Astrocyte (in vitro differentiated cells and primary cell): ENCODE results near the gene USP15. TPM values are rescaled to one million over a fixed set of nuclear protein-coding genes. Genes with fewer than 3 reads are reported as not detected.

Experiments used
- DNase-seq: peaks from one replicate; pipeline ENCODE4 v3.0.0-alpha.2; 2010; ENCODE audit warnings: low read depth
- FAIRE-seq: peaks from 2 replicates; lab custom pipeline; 2011; peaks lifted over from hg19 to GRCh38; lab: Jason Lieb, UNC
- H2AFZ ChIP-seq: 2 replicates; pipeline ENCODE4 v1.6.0; 2012; ENCODE audit warnings: low read depth, low read length, inconsistent platforms
- H3K27ac ChIP-seq: 2 replicates; pipeline ENCODE4 v1.5.1; 2011; ENCODE audit warnings: low read depth, low read length, inconsistent platforms
- H3K27me3 ChIP-seq: 2 replicates; pipeline ENCODE4 v1.6.0; 2011; ENCODE audit warnings: low read length, inconsistent platforms; ENCODE audit not compliant: insufficient read depth
- H3K36me3 ChIP-seq: 2 replicates; pipeline ENCODE4 v1.5.1; 2011; ENCODE audit warnings: low read length, inconsistent platforms; ENCODE audit not compliant: insufficient read depth
- H3K4me1 ChIP-seq: 2 replicates; pipeline ENCODE4 v1.5.1; 2011; ENCODE audit warnings: low read length, inconsistent platforms; ENCODE audit not compliant: insufficient read depth
- H3K4me2 ChIP-seq: 2 replicates; pipeline ENCODE4 v1.6.0; 2012; ENCODE audit warnings: low read length, inconsistent platforms
- H3K4me3 ChIP-seq: 2 replicates; pipeline ENCODE4 v1.5.1; 2011; ENCODE audit warnings: low read depth, mild to moderate bottlenecking, low read length, inconsistent platforms; ENCODE audit not compliant: insufficient read depth
- H3K79me2 ChIP-seq: 2 replicates; pipeline ENCODE4 v1.6.0; 2012; ENCODE audit warnings: mild to moderate bottlenecking, low read length, inconsistent platforms; ENCODE audit not compliant: insufficient read depth
- H3K9ac ChIP-seq: 2 replicates; pipeline ENCODE4 v1.6.0; 2012; ENCODE audit warnings: mild to moderate bottlenecking, low read length, inconsistent platforms
- H3K9me3 ChIP-seq: 2 replicates; pipeline ENCODE4 v1.5.1; 2012; ENCODE audit warnings: low read depth, mild to moderate bottlenecking, low read length, inconsistent platforms; ENCODE audit not compliant: insufficient read depth
- H4K20me1 ChIP-seq: 2 replicates; pipeline ENCODE4 v1.6.0; 2012; ENCODE audit warnings: low read length, inconsistent platforms; ENCODE audit not compliant: insufficient read depth
- H3K27ac Mint-ChIP-seq: one replicate; pipeline ENCODE4 v1.8.0; 2021; ENCODE audit warnings: mild to moderate bottlenecking, mixed read lengths; ENCODE audit not compliant: unreplicated experiment
- H3K27me3 Mint-ChIP-seq: one replicate; pipeline ENCODE4 v1.8.0; 2021; ENCODE audit warnings: low read depth, mixed read lengths; ENCODE audit not compliant: unreplicated experiment
- H3K36me3 Mint-ChIP-seq: one replicate; pipeline ENCODE4 v1.8.0; 2021; ENCODE audit warnings: low read depth, mixed read lengths; ENCODE audit not compliant: unreplicated experiment
- H3K4me1 Mint-ChIP-seq: one replicate; pipeline ENCODE4 v1.8.0; 2021; ENCODE audit warnings: low read depth, mixed read lengths; ENCODE audit not compliant: unreplicated experiment
- H3K4me3 Mint-ChIP-seq: one replicate; pipeline ENCODE4 v1.8.0; 2021; ENCODE audit warnings: mild to moderate bottlenecking, moderate library complexity, mixed read lengths; ENCODE audit not compliant: unreplicated experiment
- H3K9me3 Mint-ChIP-seq: one replicate; pipeline ENCODE4 v1.8.0; 2021; ENCODE audit warnings: mild to moderate bottlenecking, mixed read lengths; ENCODE audit not compliant: unreplicated experiment
- CTCF ChIP-seq: IDR thresholded peaks from 2 replicates; pipeline ENCODE4 v1.5.1; 2011; ENCODE audit warnings: low read depth, mild to moderate bottlenecking, inconsistent platforms, low read length, moderate library complexity; ENCODE audit not compliant: insufficient read depth
- EZH2 ChIP-seq: IDR thresholded peaks from 2 replicates; pipeline ENCODE4 v1.6.1; 2012; ENCODE audit warnings: mild to moderate bottlenecking, low read length, inconsistent platforms; ENCODE audit not compliant: insufficient read depth
- total RNA-seq: library from RNA; stranded (reverse); gene quantifications from 2 replicates; pipeline ENCODE4 v1.2.1, GENCODE V29; 2021

USP15 gene
- total RNA-seq, 1 donor from 2014 or later = 81.9 TPM

- no peaks in the 10 kb centered on the region for H3K27me3 ChIP-seq
- Mint-ChIP-seq H3K4me1 (peaks cover 23% of the 10 kb centered on the region), H3K9me3 (no peaks in the 10 kb centered on the region), H3K4me3 (no peak overlapping the region), H3K27ac (no peak overlapping the region), H3K36me3 (peaks cover 3% of the 10 kb centered on the region), H3K27me3 (no peaks in the 10 kb centered on the region)
- TF ChIP-seq EZH2 (no peak), CTCF (no peak)
- H3K79me2 ChIP-seq = no peaks in the 10 kb centered on the region
- H3K4me1 ChIP-seq = no peaks in the 10 kb centered on the region
- H3K9ac ChIP-seq = no peak overlapping the region
- no peaks in the 10 kb centered on the region for H4K20me1 ChIP-seq
- H3K9me3 ChIP-seq = no peaks in the 10 kb centered on the region
- no peak overlapping the region for H3K4me2 ChIP-seq
- no peak overlapping the region for H3K4me3 ChIP-seq
- no peak overlapping the region for H2AFZ ChIP-seq
- DNase-seq (no peak), FAIRE-seq (no peak)
- H3K27ac ChIP-seq = no peak overlapping the region
- no peaks in the 10 kb centered on the region for H3K36me3 ChIP-seq
These were observed 7.6 kb upstream of the USP15 start for GRCh38 chr12:62252576-62252975.

GRCh38 chr12:62254967-62255366 lies 5.2 kb upstream of the USP15 start:
- Histone ChIP-seq H3K4me3 (no peak overlapping the region), H3K27me3 (no peaks in the 10 kb centered on the region), H2AFZ (no peak overlapping the region), H3K79me2 (no peaks in the 10 kb centered on the region), H3K4me1 (no peaks in the 10 kb centered on the region), H4K20me1 (no peaks in the 10 kb centered on the region), H3K4me2 (no peak overlapping the region), H3K9ac (no peak overlapping the region), H3K36me3 (no peaks in the 10 kb centered on the region), H3K27ac (no peak overlapping the region), H3K9me3 (no peaks in the 10 kb centered on the region)
- DNase-seq (no peak), FAIRE-seq (no peak)
- H3K27ac Mint-ChIP-seq = no peak overlapping the region
- no peak for TF ChIP-seq EZH2
- TF ChIP-seq CTCF = no peak
- no peak overlapping the region for H3K4me3 Mint-ChIP-seq
- peaks cover 3% of the 10 kb centered on the region for H3K36me3 Mint-ChIP-seq
- H3K9me3 Mint-ChIP-seq = no peaks in the 10 kb centered on the region
- H3K4me1 Mint-ChIP-seq = peaks cover 19% of the 10 kb centered on the region
- no peaks in the 10 kb centered on the region for H3K27me3 Mint-ChIP-seq

- Mint-ChIP-seq H3K27me3 (no peaks in the 10 kb centered on the region), H3K27ac (no peak overlapping the region), H3K9me3 (no peaks in the 10 kb centered on the region), H3K4me1 (peaks cover 9% of the 10 kb centered on the region), H3K36me3 (peaks cover 3% of the 10 kb centered on the region), H3K4me3 (no peak overlapping the region)
- H3K9me3 ChIP-seq = no peaks in the 10 kb centered on the region
- no peak overlapping the region for H2AFZ ChIP-seq
- DNase-seq (peak; percentile 44), FAIRE-seq (no peak)
- H3K4me1 ChIP-seq = no peaks in the 10 kb centered on the region
- H3K4me3 ChIP-seq = no peak overlapping the region
- peaks cover 14% of the 10 kb centered on the region for H3K79me2 ChIP-seq
- H3K27me3 ChIP-seq = no peaks in the 10 kb centered on the region
- no peak for TF ChIP-seq EZH2
- TF ChIP-seq CTCF = no peak
- no peaks in the 10 kb centered on the region for H3K36me3 ChIP-seq
- no peak overlapping the region for H3K27ac ChIP-seq
- no peak overlapping the region for H3K9ac ChIP-seq
- H4K20me1 ChIP-seq = peaks cover 9% of the 10 kb centered on the region
- H3K4me2 ChIP-seq = peak overlapping the region; percentile 17
These were observed 3.7 kb upstream of the USP15 start for GRCh38 chr12:62256408-62257096.
